HEK293T (cell line): Measurements from ENCODE around the gene NXPH2.

Experiments used
- ARNT ChIP-seq: fragments of 450-650 bp; IDR thresholded peaks from 2 replicates; pipeline ENCODE4 v1.6.1; 2017; ENCODE audit warnings: mild to moderate bottlenecking
- BHLHE40 ChIP-seq: fragments of 450-650 bp; IDR thresholded peaks from 2 replicates; pipeline ENCODE4 v1.6.1; 2016; ENCODE audit warnings: mild to moderate bottlenecking, moderate library complexity, borderline replicate concordance
- ELF4 ChIP-seq: fragments of 450-650 bp; IDR thresholded peaks from 2 replicates; pipeline ENCODE4 v1.6.1; 2017; ENCODE audit warnings: antibody characterized with exemption
- FOXA1 ChIP-seq: fragments of 450-650 bp; IDR thresholded peaks from 2 replicates; pipeline ENCODE4 v1.6.1; 2016; ENCODE audit warnings: mild to moderate bottlenecking
- FOXK2 ChIP-seq: fragments of 450-650 bp; IDR thresholded peaks from 2 replicates; pipeline ENCODE4 v1.6.1; 2016; ENCODE audit warnings: mild to moderate bottlenecking
- FOXM1 ChIP-seq: fragments of 450-650 bp; IDR thresholded peaks from 2 replicates; pipeline ENCODE4 v1.6.1; 2017; ENCODE audit warnings: mild to moderate bottlenecking, borderline replicate concordance
- HDGF ChIP-seq: fragments of 450-650 bp; IDR thresholded peaks from 2 replicates; pipeline ENCODE4 v1.6.1; 2017; ENCODE audit warnings: antibody characterized with exemption, borderline replicate concordance
- LEF1 ChIP-seq: fragments of 450-650 bp; IDR thresholded peaks from 2 replicates; pipeline ENCODE4 v1.6.1; 2017; ENCODE audit warnings: mild to moderate bottlenecking, borderline replicate concordance
- PKNOX1 ChIP-seq: fragments of 450-650 bp; IDR thresholded peaks from 2 replicates; pipeline ENCODE4 v1.6.1; 2016
- SP1 ChIP-seq: fragments of 450-650 bp; IDR thresholded peaks from 2 replicates; pipeline ENCODE4 v1.6.1; 2017
- SUZ12 ChIP-seq: fragments of 450-650 bp; IDR thresholded peaks from 2 replicates; pipeline ENCODE4 v1.6.1; 2016; ENCODE audit warnings: mild to moderate bottlenecking
- TARDBP ChIP-seq: fragments of 450-650 bp; IDR thresholded peaks from 2 replicates; pipeline ENCODE4 v1.6.1; 2016
- ZNF384 ChIP-seq: fragments of 450-650 bp; IDR thresholded peaks from 2 replicates; pipeline ENCODE4 v1.6.1; 2016

GRCh38 chr2:138767101-138767500 is 13.1 kb downstream of the NXPH2 start:
- TF ChIP-seq SP1 (no peak), BHLHE40 (no peak), LEF1 (no peak), ELF4 (no peak), SUZ12 (no peak), TARDBP (no peak), FOXA1 (no peak), FOXK2 (no peak), FOXM1 (no peak), ZNF384 (no peak), PKNOX1 (no peak), ARNT (no peak), HDGF (no peak)
